K562 (cell line): ENCODE results near the gene TIMM50. TPM values are rescaled to one million over a fixed set of nuclear protein-coding genes. Genes with fewer than 3 reads are reported as not detected.
A peak's percentile ranks its signal among the peaks of the same experiment; 100 is the strongest.

Experiments used
- NFE2 ChIP-seq: IDR thresholded peaks from 2 replicates; pipeline ENCODE4 v1.6.1; 2014; ENCODE audit warnings: antibody characterized with exemption, low read depth
- ZNF316 ChIP-seq: fragments of 450-650 bp; IDR thresholded peaks from 2 replicates; pipeline ENCODE4 v1.6.1; 2016
- polyA plus RNA-seq, 8 experiments: library from polyadenylated mRNA; depleted of rRNA in 4 of 8; stranded (reverse) in 5 of 8; unstranded in 3 of 8; fragments of >200 nt; fragmentation: Nextera tagmentation in 2 of 8; fragmentation: Illumina TruSeq in 1 of 8; extraction: Ambion mirVana in 2 of 8; extraction: Trizol in 1 of 8; gene quantifications; 2 replicates each; pipeline versions ENCODE4 v1.2.1 to v1.2.3, GENCODE V29; 2011 to 2014; ENCODE audit warnings: inconsistent platforms in 1 of 8, missing spikeins in 1 of 8
- total RNA-seq, 7 experiments: library from RNA; depleted of rRNA in 6 of 7; stranded (reverse); fragments of >200 nt in 6 of 7; fragmentation: Illumina TruSeq in 2 of 7; extraction: Trizol in 2 of 7; gene quantifications; 2 replicates each; pipeline versions ENCODE4 v1.2.1 to v1.2.3, GENCODE V29; 2011 to 2021; ENCODE audit warnings: low replicate concordance in 1 of 7
- TF ChIP-seq, protein P1 (sequence below), 2 experiments: fragments of 450-650 bp; formaldehyde crosslinking in 1 of 2; IDR thresholded peaks; 2 replicates each; pipeline versions ENCODE4 v1.4.0 to v1.6.1; 2014 to 2020; ENCODE audit warnings: mild to moderate bottlenecking in 2 of 2, borderline replicate concordance in 1 of 2, low read depth in 1 of 2

The TIMM50 gene
- total and polyA plus RNA-seq, 9 of the 15 experiments (the other 6 are each of a cell fraction or from before 2014, with no cell fraction given), result 28.3 to 221 (median 170) TPM

DNA sequence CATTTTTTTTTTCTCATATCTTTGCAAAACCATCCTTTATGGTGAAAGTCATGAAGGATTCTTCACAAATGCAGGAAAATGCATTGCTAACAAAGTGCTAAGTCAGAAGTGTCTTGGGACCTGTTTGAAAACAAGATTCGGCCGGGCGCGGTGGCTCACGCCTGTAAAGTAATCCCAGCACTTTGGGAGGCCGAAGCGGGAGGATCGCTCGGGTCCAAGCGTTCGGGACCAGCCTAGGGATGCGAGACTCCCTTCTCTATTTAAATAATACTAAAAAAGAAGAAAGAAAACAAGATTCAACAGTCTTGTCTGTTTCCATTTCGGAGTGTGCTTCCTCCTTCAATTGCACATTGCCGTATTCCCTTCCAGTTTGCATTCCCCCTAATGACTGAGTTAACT, 51.2 kb downstream of the TIMM50 start (continued):
- TF ChIP-seq NFE2 (0 out of 2 replicates have a peak, but pooled peaks have one; percentile 10), ZNF316 (peak; percentile 27; the same call in 1 of the 2 replicates)
- TF ChIP-seq, protein P1, sequence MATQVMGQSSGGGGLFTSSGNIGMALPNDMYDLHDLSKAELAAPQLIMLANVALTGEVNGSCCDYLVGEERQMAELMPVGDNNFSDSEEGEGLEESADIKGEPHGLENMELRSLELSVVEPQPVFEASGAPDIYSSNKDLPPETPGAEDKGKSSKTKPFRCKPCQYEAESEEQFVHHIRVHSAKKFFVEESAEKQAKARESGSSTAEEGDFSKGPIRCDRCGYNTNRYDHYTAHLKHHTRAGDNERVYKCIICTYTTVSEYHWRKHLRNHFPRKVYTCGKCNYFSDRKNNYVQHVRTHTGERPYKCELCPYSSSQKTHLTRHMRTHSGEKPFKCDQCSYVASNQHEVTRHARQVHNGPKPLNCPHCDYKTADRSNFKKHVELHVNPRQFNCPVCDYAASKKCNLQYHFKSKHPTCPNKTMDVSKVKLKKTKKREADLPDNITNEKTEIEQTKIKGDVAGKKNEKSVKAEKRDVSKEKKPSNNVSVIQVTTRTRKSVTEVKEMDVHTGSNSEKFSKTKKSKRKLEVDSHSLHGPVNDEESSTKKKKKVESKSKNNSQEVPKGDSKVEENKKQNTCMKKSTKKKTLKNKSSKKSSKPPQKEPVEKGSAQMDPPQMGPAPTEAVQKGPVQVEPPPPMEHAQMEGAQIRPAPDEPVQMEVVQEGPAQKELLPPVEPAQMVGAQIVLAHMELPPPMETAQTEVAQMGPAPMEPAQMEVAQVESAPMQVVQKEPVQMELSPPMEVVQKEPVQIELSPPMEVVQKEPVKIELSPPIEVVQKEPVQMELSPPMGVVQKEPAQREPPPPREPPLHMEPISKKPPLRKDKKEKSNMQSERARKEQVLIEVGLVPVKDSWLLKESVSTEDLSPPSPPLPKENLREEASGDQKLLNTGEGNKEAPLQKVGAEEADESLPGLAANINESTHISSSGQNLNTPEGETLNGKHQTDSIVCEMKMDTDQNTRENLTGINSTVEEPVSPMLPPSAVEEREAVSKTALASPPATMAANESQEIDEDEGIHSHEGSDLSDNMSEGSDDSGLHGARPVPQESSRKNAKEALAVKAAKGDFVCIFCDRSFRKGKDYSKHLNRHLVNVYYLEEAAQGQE (IDR thresholded peaks at IDR 0.05; ENCODE audit: borderline replicate concordance), result peak; percentile 16; the same call in 1 of the 2 replicates
- TF ChIP-seq, protein P1 (CRISPR knock-in tag; IDR thresholded peaks at IDR 0.05; ENCODE audit: low read depth), result no peak
